Fibroblast of skin of abdomen (primary cell): ENCODE measurements around the gene LCN9.

ENCODE experiments used
- DNase-seq: peaks from one replicate; pipeline ENCODE4 v3.0.0-alpha.2; 2013

The LCN9 gene

GRCh38 chr9:135700525-135700924, 37.4 kb downstream of the LCN9 start:
- no peak for DNase-seq

DNA sequence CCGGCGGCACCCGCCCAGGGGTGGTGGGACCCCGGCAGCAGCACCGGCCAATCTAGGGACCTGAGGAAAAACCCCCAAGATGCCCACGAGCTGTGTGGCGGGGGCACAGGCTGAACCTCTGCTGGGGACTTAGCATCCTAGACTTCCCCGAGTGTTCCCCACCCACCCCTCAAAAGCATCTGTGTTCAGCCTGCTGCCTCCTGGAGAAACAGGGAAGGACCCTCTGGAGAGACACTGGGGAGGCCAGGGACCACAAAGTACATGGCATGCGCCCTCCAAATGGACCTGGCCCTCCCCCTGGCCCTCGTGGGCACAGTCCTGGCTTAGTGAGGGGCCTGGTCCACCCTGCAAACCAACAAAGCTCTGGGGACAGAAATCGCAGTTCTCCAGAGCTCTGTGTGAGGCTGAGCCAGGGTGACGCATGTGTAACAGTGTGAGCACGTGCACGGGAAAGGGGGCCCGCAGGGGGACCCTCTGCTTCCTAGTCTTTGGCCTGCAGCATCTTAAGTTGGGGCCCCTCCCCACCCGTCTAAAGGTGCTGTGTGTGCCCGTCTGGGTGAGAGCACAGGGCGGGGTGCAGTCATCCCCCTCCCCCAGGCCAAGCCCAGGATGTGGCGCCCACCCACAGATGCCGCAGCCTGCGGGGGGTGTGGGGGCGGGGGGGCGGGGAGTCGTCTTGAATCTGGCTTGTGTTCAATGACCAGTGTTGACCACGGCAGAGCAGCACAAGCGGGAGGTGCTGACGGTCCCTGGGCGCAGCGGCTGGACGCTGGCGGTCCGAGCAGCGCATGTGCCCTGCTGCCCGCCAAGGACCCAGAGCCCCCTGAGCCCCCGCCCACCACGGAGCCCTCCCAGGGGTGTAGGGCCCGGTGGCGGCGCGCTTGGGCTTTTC, 38.2 kb downstream of the LCN9 start:
- DNase-seq, result no peak

GRCh38 chr9:135701959-135702721, 39.0 kb downstream of the LCN9 start, which contains the start of gene KCNT1:
KCNT1 (plus strand) TSS chr9:135702185; CDS start chr9:135702259, 74 bp downstream.
- DNase-seq, result peak; percentile 26

- DNase-seq, result no peak
Measured at GRCh38 chr9:135703726-135704125, 40.6 kb downstream of the LCN9 start.

- DNase-seq, result no peak
Measured at GRCh38 chr9:135704483-135704882, 41.4 kb downstream of the LCN9 start.

- no peak for DNase-seq
Measured at GRCh38 chr9:135705376-135705775, 42.3 kb downstream of the LCN9 start.

GRCh38 chr9:135706288-135706687, 43.2 kb downstream of the LCN9 start:
- no peak for DNase-seq

GRCh38 chr9:135707252-135708138, 44.4 kb downstream of the LCN9 start:
- DNase-seq, result no peak

- no peak for DNase-seq
Measured at GRCh38 chr9:135708164-135708563, 45.1 kb downstream of the LCN9 start.

DNA sequence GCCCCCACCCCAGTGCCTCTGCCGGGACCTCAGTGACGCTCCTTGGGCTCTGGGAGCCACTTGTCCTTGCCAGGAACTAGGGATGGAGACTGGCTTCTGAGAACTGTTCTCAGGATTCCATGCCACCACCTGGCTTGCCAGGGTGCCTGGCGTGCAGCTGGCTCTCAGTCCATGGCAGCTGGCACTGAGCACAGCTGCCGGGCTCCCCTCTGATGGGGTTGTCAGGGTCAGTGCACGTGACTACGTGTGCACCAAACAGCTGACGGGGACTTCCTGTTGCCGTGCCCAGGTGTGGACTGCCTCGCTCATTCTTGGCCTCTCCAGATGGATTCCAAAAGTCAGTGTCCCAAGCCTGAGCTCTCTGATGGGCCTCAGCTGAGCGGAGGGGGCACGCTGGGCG, 48.3 kb downstream of the LCN9 start:
- no peak for DNase-seq

- DNase-seq, result no peak
Measured at GRCh38 chr9:135711881-135712280, 48.8 kb downstream of the LCN9 start.

DNA sequence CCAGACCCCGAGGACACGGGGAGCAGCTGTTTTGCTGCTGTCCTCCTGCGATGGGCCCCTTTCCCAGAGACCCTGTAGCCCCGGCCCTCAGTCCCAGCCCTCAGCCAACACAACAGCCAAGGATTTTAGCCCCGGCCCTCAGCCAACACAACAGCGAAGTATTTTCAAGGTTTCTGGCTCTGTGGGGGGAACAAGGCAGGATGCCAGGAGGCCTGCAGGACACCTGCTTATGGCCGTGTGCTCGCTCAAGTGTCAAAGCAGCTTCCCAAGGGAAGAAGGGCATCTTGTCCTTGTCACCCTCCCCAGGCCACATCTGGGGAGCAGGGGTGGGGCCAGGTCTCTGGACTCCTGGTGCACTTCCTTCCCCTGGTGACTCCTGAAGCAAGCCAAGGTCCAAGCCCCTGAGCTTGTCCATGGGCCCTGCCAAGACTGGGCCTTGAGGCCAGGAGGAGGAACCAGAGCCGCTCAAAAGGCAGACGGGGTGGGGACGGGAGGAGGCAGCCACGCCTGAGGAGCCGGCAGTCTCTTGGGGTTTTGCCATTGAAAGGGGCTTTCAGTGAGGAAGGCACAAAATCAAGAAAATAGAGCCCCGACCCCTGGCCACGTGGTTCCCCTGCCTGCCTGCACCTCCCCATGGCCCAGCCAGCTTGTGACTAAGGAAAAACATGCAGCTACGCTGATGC, 49.6 kb downstream of the LCN9 start:
- no peak for DNase-seq

DNA sequence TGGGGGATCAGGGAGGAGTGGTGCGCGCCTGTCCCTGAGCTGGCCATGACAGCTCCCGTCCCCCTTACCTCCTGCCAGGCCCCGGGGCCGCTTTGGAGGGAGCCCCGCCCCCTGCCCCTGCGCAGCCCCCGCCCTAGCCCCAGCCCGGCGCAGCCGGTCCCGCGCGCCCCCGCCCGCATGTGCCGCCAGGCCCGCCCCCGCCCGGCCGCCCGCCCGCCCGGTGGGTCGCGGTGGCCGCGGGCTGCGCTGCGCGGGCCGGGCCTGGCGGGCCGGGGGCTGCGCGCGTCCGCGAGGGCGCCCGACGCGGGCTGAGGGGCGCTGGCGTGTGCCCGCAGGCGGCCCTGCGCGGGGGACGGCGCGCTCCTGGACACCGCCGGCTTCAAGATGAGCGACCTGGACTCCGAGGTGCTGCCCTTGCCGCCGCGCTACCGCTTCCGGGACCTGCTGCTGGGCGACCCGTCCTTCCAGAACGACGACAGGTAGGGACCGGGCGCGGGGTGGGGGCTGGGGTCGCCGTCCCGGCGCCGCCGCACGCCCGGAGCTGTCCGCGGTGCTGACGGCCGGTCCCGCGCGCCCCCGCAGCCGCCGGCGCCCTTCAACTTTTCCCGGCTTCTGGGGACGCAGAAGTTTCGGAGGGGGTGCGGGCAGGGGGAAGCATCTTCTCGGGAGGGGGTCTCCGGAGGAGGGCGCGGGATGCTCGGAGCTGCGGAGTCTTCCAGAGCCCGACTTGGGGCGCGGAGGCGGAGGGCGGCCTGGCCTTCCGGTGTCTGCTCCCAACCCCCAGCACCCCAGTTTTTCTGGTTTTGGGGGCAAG, 51.3 kb downstream of the LCN9 start:
- DNase-seq, result no peak

GRCh38 chr9:135715056-135715595, 52.0 kb downstream of the LCN9 start:
- no peak for DNase-seq

- DNase-seq, result no peak
Measured at GRCh38 chr9:135716045-135716444, 52.9 kb downstream of the LCN9 start.
